Right renal pelvis (tissue), 4 donors: ENCODE measurements around the gene LRRC8B. TPM values are rescaled to one million over a fixed set of nuclear protein-coding genes. Genes with fewer than 3 reads are reported as not detected.
"Not testable (repeated sequence)": the region's sequence is repeated elsewhere in the genome, so short reads cannot be mapped to it uniquely, and the experiment has no call there.

Experiments
- DNase-seq, 4 donors: peaks; one replicate each; pipeline ENCODE4 v3.0.0-alpha.2; 2013; ENCODE audit warnings: low read depth in 4 of 4, low spot score in 3 of 4, missing footprints in 1 of 4
- polyA plus RNA-seq, 4 donors: library from polyadenylated mRNA; unstranded; fragments of 120-200 nt; gene quantifications; one replicate each; pipeline ENCODE4 v1.2.1, GENCODE V29; 2013; ENCODE audit not compliant: insufficient read length in 4 of 4

The LRRC8B gene
- polyA plus RNA-seq, 4 donors, result 8.9 to 11.0 (median 9.4) TPM

DNA sequence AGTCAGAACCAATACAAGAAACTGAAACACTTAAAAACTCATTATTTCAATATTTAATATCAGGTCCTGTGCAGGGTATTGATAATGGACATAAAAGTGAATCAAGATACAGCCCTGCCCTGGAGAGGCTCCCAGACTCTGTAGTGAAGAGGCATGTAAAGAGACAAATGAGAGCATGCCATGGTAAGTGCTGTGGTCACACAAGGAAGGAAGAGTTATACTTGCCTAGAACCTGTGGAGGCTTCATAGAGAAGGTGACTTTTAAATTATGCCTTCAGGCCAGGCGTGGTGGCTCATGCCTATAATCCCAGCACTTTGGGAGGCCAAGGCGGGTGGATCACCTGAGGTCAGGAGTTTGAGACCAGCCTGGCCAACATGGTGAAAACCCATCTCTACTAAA is 105.0 kb downstream of the LRRC8B start:
- DNase-seq, result not testable (repeated sequence)

DNA sequence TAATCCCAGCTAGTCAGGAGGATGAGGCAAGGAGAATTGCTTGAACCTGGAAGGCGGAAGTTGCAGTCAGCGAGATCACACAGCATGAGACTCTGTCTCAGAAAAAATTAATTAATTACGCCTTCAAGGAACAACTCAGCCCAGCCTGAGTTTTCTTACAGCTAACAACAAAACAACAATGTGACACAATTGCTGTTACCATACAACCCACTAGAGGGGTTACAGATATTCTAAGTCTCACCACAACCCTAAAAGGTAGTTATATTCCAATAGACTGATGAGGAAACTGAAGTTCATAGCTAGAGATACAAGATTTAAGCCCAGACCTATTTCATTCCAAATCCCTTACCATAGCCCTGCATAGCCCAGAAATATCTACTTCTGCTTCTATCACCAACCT is 105.4 kb downstream of the LRRC8B start:
- DNase-seq, result no peak

DNA sequence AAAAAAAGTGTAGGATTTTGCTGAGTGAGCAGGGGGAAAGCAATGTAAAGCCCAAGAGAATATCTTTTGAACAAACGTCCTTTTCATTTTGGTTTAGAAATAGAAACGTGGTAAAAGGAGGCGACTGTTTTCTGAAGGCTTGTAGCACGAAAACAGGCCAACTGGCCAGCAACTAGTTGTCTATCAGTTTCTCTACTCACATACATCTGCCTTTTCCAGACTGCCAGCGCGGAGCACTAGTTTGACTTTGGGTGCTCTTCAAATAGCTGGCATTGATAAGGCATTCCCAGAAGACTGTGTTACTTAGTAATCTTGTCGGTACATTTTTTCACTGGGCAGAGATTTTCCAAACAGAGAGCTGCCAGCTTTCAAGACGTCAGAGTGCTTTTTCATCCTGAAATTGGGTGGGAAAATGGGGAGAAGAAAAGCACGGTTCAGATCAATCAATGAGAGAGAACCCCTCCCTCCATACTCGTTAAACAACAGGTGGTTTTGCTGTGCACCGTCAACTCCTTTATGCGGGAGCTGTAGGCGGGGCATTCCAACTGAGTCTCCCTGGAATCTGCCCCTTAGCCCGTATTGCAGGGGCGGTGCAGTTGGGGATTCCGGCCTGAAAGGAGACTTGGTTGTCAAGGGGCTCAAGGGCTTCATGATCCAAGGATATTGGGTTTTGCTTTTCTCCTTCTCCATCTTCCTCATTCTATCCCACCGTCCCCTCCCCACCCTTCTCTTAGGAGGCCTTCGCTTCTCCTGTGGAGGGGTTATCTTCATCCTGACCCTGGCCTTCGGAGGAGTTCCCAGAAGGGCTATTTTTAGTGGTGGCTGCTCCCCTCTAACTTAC is 107.4 kb downstream of the LRRC8B start:
- DNase-seq, result peak in 2 of 4 donors; percentile 12 to 22

DNA sequence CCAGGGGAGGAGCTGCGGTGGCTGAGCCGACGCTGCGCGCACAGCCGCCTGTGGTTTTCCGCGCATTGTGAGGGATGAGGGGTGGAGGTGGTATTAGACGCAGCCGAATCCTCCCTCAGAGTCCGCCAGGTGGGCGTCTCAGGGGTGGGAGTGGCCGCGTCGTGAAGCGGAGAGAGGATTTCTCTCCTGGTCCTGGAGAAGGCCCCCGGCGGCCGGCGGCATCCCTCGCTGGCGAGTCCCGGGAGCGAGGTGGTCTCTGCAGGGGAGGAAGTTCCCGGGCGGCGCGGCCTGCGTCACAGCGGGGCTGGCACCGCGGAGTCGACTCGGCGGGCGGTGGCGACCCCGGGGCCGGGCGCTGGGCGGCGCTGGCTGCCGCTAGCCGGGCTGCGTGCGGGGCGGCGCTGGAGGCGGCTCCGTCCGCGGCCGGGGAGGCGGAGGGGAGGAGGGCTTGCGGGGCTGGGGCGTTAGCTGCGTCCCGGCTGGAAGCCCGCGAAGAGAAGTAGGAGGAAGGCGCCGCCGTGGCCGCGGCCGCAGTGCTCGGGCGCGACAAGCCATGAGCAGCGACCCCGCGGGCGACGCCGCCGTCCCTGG is 108.1 kb downstream of the LRRC8B start, which contains the start of gene LRRC8C:
Gene LRRC8C, plus strand, starts transcription at position 464 of the 591 bp plus-strand sequence. CDS start 53,354 bp downstream, outside the sequence.
- peak; percentile 53 to 61 (median 59) for DNase-seq

DNA sequence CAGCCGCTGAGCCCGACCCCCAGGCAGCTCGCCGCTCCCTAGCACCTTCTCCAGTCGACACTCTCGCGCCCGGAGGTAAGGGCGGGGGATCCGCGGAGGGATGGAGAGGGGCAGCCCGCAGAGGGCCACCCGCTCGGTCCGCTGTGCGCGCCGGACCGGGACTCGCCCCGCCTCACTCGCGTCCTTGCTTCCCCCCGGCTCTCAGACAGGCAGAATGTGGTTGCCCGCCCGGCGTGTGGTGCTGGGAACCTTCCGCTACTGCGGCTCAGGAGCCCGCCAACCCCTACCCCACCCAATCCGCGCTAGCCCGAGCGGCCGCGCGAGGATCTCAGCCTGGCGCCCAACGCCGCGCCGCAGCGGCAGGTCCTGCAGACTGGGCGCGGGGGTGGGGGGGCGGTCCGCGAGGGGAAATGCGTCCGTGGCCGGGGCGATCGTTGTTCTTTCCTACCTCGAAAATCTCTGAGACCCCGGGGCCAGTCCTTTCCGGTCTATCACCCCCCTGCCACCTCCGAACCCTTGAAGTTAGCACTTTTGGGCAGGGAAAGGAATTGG is 108.7 kb downstream of the LRRC8B start:
- DNase-seq, result peak; percentile 18 to 31 (median 26)

DNA sequence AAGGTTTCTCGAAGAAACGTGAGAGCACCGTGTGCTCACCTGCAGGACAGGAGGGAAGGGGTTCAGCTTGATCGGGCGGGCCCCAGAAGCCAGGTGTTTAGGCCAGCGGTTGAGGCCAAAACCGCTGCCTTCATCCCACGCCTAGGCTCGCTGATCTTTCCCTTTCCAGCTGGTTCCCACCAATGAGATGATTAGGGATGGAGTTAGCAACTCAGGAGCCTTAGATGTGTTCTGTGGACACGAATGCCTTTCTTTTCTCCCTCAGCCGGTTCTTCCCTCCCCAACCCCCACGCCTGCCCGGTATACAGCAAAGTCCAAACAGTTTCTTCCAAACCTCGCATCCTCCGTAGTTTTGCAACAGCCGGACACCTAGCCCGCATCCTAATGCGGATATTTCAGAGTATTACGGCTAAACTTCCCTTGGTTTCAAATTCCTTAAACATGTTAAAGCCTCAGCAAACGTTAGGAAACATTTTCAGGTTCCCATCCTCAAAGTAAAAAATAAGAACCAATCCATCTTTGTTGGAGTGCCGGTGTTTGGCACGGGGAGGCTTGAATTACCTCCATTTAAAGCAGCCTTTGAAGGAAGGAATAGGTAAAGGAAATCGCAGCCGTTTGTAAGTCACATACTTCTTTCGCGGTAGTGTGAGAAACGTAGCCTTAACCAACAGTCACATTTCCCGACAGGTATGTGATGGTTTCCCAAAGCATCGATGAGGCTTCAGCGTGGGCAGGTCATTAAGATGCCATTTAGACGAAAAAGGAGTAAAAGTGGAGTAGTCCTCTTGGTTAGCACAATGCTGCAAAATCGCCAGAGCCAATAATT is 109.4 kb downstream of the LRRC8B start:
- DNase-seq, result peak; percentile 15 to 34 (median 16)

DNA sequence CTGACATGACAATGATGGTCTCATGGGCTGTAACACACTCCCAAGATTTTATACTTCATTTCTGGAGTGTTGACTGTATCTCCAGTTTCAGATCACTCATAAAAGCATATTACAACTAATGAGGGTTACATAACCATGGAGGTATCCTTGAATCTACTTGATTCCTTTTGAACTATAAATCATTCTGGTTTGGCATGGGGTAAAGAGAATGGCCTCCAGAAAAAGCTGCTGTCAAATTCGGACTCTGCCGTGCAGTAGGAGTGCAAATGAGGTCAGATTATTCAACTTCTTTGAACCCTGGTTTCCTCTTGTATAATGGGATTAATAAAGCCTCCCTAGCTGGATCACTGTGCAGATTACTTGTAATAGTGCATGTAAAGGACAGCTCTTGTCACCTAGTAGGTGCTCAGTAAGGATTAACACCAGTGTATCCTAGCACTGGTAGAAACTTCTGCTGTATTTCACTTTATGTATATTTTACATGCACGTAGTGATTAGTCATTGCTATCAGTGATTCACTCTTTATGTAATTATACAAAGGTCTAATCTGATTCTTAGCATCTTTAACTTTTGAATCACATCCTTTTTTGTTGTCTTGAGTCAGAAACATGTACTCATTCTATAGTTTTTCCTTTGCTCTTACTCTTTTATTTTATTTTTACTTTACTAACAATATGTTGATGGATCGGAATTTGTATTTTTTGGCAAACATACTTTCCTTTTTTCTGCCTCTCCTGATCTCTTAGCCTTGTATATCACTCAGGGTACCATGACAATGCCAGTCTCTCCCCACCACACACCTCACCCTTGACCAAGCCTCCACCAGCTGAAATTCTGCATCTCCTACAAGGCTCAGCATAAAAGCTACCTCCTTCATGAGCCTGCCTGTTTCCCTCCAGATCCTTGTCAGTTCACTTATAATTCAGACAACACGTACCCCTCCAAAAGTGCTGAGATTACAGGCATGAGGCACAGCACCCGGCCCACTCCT is 111.5 kb downstream of the LRRC8B start:
- DNase-seq, result no peak

DNA sequence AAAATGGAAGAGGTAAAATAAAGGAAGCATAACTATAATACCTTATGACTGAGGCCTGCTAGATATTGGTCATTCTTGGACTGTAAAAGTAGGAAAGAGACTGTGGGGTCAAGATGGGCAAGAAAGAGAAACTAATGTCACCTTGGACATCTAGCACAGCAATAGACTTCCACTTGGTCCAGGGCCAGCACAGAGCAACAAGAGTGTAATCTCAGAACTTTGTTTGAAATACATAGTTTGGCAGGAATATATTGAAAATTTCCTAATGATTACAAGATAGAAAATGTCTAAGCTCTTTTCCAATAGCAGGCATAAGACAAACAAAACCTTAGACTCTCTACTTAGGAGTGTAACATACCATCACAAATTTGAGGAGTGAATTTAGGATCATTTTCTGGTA is 112.9 kb downstream of the LRRC8B start:
- no peak for DNase-seq

DNA sequence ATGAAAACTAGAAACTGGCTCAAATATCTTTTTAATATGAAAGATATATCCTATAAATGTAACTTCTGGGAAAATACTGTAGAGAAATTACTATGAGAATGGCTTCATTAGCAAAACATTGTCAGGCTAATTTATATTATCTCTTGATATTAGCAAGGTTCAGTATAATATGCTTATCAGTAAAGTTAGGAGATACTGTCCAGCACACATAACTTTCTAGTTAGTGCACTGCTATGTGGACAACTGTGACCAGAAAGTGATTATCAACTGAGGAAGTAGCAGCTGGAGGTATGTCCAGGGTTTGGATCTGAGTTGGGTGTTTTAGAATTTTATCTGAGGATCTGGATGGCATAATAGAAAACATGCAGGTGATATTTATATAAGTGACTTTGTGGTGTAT is 115.8 kb downstream of the LRRC8B start:
- no peak for DNase-seq

DNA sequence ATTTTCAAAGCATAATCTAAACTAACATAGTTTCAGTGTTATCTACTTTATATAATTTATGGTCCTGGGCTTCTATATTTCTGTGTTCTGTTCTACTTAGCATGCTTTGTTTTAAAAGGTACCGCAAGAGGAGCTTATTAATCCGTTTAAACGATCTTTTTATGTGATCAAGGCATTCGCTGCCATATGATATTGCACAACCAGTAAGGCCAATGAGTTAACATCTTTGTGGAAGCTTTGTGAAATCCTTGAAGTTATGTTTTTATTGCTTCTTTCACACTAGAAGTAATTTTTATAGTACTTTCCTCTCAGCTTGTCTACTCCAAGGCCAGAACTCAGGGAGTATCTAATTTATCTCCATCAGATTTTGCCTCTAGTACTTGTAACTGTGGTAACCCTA is 117.2 kb downstream of the LRRC8B start:
- DNase-seq, result no peak

DNA sequence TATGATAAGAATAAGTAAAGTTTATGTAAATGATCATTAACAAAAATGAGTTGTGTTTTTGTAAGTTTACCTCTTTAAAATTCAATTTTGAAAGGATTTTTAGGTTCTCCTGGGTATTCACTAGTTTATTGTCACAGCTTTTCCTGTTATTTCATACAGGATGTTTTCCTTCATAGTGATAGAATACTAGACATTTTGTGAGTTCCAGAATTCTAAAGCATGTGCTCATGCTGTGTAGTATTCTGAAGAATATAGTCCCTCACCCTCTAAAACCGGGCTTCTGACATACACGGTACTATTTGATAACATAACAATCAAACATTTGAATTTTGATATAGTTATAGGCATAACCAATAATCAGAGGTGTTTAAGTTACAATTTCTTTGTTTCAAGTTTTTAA is 118.9 kb downstream of the LRRC8B start:
- no peak for DNase-seq

DNA sequence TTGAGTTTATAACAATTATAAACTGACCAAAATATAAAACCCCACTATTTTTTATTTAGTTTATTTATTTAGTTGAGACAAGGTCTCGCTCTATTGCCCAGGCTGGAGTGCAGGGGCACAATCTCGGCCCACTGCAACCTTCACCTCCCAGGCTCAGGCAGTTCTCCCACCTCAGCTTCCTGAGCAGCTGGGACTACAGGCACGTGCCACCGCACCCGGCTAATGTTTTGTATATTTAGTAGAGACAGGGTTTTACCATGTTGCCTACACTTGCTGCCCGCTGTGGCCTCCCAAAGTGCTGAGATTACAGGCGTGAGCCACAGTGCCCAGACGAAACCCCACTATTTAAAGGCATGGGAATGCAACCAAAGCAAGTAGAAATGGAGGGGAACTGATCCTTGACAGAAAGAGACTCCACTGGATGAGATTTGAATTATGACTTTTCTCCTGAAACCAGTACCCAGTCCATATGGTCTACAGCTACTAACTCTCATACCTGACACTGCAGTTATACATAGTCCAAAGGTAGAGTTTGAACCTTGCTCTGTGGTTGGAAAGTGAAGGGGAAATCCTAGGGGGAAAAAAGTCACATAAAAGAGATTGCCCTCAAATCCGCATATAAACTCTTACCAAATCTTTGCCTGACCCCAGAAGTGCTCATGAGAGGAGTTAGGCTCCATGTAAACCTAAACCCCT is 119.6 kb downstream of the LRRC8B start:
- no peak for DNase-seq

DNA sequence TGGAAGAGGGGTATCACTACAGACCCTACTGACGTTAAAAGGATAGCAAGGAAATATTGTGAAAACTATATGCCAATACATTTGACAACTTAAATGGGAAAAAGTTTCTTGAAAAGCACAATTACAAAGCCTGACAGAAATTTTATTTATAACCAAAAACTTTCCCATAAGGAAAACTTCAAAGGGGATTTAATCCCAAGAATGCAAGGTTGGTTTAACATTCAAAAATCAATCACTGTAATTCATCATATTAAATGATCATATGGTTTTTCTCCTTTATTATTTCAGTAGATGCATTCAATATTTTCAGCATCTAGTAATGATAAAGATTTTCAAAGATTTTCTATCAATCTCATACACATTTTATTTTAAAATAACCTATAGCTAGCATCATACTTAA is 121.6 kb downstream of the LRRC8B start:
- no peak for DNase-seq

Other genes with a start within 250 kb of the LRRC8B start
- gene GBP6, start 160.8 kb upstream of the LRRC8B start, polyA plus RNA-seq, result under 1 TPM in 1 of 4 donors, not detected in 3; 0.08 TPM
- gene LRRC8C, start 108.3 kb downstream of the LRRC8B start, polyA plus RNA-seq, result 10 to 100 TPM in 1 of 4 donors, 1 to 10 TPM in 3; 6.7 to 10.1 (median 7.9) TPM